GM19099 (cell line): ENCODE data around the gene SCART1.

Experiments
- POLR2A ChIP-seq: IDR thresholded peaks from 3 replicates; pipeline ENCODE4 v1.6.1; 2011; ENCODE audit warnings: low read depth; ENCODE audit not compliant: insufficient read length; ENCODE audit errors: extremely low read depth

Gene SCART1

DNA sequence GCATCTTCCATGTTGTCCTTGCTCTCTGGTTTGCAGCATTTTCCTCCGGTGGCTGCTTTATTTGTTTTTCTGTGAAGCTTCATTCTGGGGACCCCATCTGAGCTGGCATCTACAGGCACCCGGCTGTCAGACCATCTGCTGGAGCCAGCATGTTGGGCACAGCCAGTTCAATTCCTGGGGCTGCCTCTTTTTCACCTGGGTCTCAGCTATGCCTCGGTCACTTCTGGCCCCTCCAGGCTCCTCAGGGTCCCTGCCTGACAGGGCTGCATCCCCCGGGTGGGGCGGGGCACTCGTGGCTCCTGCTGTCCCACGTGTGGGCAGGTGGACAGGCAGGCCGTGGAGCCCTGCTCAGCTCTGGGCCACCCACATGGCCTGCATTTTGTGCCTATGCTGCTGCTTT lies 8.1 kb downstream of the SCART1 start:
- TF ChIP-seq POLR2A, result no peak

DNA sequence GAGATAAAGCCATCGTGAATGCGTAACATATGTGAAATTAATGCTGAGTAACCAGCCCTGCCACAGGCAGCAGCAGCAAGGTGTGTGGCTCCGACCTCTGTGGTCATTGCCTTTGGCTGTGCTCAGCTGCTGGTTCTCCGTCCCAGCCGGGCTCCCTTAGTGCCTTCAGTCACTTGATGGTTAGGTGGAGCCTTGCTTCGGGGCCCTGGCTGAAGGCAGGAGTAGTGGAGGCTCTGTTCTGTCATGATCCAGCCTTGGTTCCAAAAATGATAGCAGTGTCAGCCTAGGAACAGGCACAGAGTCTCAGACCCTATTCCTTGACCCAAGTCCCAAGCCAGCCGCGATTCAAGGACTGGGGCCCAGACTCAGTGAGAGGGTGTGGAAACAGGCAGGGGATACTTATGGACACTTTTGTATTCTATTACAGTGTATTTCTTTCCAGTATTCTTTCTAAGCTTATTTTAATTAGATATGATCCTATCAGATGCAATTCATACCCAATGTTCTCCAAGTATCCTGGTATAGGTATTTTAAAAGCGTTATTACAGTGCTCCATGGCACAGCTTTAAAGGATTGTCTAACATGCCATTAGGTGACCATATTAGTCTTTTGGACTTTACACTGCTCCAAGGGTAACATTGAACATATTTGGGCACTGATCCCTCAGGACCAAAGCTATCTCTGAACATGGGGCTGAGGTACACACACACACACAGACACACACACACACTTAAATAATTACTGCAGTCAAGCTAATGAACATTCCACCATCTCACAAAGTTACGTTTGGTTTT lies 9.0 kb downstream of the SCART1 start:
- TF ChIP-seq POLR2A, result no peak

DNA sequence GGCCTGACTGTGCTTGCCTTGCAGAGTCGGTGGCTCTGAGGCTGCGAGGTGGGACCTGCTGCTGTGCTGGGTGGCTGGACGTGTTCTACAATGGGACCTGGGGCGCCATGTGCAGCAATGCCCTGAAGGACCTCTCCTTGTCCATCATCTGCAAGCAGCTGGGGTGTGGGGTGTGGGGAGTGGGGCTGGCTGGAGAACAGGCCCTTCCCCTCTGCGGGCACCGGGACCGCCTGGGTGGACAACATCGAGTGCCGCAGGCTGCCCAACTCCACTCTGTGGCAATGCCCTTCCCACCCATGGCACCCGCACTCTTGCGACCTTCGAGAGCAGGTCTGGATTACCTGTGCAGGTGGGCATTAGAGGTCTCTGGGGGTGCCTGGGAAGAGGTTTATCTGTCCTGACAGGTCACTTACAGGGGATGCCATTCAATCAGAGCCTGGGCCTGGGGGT lies 10.9 kb downstream of the SCART1 start:
- no peak for TF ChIP-seq POLR2A

DNA sequence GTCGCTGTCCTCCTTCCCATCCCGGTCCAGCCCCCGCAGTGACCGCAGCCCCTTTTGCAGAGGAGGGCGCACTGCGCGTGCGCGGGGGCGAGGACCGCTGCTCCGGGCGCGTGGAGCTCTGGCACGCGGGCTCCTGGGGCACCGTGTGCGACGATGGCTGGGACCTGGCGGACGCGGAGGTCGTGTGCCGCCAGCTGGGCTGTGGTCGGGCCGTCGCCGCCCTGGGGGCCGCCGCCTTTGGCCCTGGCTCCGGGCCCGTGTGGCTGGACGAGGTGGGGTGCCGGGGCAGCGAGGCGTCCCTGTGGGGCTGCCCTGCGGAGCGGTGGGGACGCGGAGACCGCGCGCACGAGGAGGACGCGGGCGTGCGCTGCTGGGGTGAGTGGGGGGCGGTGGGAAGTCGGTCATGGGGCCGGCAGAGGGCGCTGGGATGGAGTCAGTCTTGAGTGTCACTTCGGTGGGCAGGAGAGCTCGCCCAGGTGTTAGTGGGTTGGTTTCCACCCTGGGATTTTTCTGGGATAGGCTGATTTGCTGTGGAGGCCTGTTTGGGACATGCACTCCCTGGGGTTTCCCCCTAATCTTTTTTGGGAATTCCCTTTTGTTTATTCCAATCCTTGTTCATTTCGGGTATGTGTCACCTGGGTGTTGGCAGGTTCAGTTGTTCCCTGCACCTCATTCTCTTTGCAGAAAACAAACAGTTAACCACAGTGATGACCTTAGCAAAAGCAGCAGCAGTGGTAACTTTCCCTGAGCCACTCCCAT lies 11.6 kb downstream of the SCART1 start:
- TF ChIP-seq POLR2A, result no peak

DNA sequence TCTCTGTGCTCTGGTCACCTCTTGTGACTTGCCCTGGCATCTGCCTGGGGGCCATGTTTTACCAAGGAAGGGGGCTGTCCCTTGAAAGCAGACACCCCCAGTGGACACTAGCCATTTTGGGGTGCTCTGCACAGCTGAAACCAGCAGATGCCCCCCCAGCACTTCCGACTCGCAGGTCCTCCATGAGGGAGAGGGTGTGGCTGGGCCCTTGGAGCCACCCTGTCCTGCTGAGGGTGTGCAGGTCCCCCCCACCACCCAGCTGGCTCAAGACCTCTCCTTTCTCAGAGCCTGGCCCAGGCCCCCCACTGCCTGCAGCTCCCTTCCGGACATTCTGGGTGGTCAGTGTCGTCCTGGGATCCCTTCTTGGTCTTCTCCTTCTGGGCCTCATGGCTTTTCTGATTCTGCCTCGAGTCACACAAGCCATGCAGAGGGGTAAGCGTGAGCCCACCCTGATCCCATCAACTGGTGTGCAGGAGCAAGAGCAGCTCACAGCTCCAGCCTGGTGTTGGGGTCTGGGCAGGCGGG lies 12.3 kb downstream of the SCART1 start:
- no peak for TF ChIP-seq POLR2A

DNA sequence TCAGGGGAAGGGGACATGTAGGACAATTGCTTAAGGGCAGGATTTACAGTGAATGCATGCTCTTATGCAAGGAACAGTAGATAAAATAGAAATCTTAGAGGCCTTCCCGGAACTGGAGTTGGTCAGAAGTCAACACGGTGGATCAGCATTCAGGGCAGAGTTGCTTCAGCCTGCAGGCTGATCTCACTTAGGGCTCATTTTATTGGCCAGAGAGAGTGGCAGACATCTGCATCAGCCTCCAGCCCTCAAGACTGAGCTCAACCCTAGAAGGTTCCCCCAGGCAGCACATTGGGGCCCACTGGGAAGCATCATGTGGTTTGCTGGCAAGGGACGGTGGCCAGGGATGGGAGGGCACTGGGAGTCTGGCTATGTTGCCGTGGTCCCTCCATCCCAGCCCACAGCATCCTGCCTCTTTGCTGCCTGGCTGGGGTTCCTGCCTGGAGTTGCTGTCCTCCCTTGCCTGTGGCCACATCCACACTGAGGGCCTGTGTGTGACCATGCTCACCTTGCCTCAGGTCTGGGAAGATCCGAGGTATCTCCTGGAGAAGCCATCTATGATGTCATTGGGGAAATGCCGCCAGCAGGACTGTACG lies 13.0 kb downstream of the SCART1 start:
- TF ChIP-seq POLR2A, result no peak

DNA sequence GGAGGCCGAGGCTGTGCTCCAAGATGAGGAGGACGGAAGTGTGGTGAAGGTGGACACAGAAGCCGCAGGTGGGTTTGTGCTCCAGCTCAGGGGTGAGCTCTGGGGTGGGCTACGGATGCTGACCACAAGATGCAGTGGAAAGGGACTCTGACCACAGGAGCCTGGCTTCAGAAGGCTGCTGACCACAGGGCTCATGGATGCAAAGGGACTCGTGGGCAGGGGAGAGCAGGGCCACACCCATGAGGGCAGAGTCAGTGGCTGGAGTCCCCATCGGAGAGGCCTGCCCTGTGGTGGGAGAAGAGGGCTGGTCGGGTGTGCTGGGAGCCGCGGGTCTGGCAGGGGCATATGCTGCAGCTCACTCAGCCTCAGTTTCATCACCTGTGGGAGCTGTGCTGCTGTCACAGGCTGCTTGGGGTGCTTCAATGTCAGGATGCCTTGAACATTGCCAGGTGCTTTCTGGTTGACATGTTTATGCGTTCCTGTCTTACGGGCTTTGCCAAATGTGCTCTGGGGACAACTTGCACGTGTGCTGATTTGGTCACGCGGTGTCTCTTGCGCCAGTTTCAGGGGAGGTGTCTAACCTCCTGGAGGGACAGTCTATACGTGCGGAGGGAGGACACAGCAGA lies 13.7 kb downstream of the SCART1 start:
- no peak for TF ChIP-seq POLR2A

DNA sequence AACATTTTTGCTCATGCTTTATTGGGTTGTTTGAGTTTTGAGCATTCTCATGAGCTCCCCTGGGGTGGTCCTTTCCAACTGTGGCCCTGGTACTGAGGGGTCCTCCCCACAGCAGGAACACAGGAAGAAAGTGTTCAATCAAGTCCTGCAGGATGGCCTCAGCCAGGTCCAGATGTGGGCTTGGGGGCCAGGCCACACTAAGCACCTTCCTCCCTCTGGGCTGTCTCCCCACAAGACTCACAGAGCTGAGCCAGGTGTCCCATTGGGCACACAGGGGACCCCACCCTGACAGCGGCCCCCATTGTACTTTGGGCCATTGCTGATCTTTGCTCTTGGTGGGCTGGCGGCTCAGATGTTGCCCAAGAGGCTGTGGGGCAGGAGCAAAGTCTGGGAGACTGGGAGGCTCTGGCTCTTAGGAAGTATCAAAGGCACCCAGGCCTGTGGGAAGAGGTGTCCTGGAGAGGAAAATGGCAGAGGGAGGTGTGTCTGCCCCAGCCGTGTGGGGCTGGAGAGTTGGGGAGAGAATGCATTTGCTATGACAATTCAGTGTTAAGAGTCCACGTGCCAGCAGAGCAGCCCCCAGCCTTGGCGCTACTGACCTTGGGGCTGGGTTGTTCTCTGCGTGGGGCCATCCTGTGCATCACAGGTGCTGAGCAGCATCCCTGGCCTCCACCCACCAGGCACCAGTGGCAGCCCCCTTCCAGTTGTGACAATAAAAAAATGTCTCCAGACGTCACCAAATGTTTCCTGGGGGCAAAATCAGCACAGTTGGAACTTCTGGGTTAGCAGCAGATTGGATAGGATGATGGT lies 17.8 kb downstream of the SCART1 start:
- TF ChIP-seq POLR2A, result no peak

DNA sequence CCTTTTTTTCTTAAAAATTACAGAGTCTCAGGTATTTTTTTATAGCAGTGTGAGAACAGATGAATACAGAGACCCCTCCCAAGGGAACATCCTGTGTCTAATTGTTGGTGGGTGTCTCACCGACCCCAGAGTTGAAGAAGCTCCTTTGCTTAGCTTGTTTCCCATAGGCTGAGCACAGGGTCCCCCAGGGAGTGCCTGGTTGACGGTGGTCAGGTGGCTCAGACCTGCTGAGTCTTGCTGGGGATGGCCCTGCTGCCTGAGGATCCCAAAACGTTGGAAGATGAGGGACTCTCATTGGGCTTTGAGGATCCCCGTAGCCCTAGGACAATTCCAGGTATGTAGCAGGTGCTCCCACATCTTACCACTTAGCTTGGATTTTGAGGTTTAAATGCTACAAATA lies 19.5 kb downstream of the SCART1 start:
- no peak for TF ChIP-seq POLR2A

DNA sequence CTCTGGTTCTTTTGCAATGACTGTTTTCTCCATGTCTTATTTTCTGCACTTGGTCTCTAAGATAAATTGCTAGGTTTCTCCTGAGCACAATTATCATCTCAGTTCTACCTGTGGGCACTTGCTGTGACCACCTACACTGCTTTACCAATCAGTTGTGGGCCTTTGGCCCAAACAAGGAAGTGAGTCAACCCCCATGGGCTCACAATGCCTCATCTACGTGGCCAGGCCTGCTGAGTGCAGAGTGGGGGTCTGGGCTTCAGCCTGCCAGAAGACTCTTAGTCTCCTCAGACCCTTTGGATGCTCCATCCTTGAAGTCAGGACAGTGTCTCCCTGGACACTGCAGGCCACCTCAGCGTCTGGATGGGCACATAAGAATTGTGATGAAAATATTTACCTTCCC lies 20.3 kb downstream of the SCART1 start:
- no peak for TF ChIP-seq POLR2A

DNA sequence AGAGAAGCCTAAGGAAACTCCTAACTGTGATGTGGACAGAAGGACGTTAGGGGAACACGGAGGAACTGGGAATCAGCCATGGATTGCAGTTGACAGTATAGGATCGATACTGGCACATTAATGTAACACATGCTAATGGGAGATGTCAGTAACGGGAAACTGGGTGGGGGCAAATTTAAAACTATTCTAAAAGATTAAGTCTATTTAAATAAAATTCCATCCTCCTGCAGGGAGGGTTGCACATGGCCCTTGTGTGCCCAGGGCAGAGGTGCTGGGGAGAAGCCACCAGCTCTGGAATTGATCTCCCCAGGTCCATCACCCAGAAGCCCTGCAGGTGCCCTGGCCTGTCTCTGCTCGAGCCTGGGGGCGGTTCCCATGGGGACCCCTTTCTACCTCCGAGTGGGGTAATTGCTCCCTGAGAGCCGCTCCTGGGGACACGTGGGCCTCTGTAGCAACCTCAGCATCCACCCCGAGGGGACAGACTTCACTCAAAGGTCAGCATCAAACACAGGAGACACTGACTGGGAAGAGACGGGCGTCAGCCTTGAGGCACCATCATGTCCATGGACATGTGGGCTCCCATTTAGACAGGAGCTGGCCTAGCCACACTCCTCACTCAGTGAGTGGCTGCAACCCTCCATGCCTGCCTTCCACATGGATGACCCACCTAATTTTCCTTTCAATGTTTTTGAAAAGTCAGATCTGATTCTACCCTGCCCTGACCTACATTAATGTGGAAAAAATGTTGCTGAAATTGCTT lies 21.1 kb downstream of the SCART1 start:
- no peak for TF ChIP-seq POLR2A

DNA sequence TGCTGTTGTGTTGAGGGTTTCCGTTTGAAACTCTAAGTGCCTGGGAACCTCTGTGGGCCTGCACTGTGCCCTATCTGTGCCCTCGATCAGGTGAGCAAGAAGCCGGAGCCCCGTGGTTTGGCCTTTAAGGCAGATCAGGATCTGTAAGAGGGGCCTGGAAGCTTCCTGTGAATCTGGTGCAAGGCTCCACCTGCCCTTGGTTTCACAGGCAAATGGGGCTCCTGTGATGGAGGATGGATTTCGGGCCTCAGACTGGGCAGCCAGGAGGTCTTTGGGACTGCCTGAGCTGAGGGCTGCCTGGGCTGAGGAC lies 21.6 kb downstream of the SCART1 start:
- no peak for TF ChIP-seq POLR2A

DNA sequence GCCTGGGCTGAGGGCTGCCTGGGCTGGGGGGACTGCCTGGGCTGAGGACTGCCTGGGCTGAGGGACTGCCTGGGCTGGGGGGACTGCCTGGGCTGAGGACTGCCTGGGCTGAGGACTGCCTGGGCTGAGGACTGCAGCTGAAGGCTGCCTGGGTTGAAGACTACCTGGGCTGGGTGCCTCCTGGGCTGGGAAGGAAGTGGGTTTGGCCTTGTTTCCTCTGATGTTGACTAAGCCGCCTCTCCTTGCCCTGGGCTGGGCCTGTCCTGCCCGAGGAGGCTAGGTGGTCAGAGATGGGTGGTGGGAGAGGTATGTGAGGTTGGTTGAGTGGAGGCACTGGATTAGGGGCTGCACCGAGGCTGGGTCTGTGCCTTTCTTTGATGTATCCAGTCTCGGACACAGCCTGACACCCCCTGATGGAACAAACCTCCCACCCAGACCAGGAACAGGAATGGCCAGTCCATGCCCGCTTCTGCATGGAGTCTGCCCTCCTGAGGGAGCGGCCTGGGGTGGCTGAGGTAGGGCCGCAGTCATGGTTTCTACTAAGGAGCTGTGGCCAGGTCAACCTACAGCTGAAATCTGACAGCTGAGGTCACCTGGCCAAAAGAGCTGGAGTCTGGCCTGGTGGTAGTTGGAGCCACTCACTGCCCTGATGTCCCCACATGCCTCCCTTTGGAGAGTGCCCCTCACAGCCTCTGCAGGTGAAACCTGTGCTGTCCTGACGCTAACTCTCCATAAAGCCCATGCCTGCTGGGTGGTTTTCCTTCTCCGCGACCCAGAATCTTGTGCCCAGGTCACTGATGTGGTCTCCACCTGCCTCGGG lies 22.3 kb downstream of the SCART1 start:
- no peak for TF ChIP-seq POLR2A
